K562 (cell line): Measurements from ENCODE around the gene POLR3H.

Experiments
- POLR2A ChIP-seq: fragments of 450-650 bp; conservative IDR thresholded peaks from 2 replicates; pipeline ENCODE4 v1.6.1; 2016
- RBBP5 ChIP-seq: fragments of 200-600 bp; sonication (generic); IDR thresholded peaks from 2 replicates; pipeline ENCODE4 v1.6.1; 2012; ENCODE audit warnings: borderline replicate concordance, mild to moderate bottlenecking, low read length, control low read depth, inconsistent platforms; ENCODE audit not compliant: insufficient read depth, poor library complexity, severe bottlenecking
- SETDB1 ChIP-seq: IDR thresholded peaks from one replicate; pipeline ENCODE4 v1.6.1; 2012; ENCODE audit warnings: low read length, control low read depth, inconsistent platforms
- TGIF2 ChIP-seq: sonication (generic); formaldehyde crosslinking; IDR thresholded peaks from 2 replicates; pipeline ENCODE4 v1.8.1; 2022; ENCODE audit warnings: mild to moderate bottlenecking, missing genetic modification reagents, moderate library complexity

GRCh38 chr22:41508770-41509170 is 35.5 kb downstream of the POLR3H start:
- no peak for TF ChIP-seq TGIF2 (CRISPR knock-in tag)
- no peak for TF ChIP-seq RBBP5
- no peak for TF ChIP-seq POLR2A
- no peak for TF ChIP-seq SETDB1
